Neural progenitor cell (in vitro differentiated cells): ENCODE results near the gene ODAPH.

ENCODE experiments used
- CTCF ChIP-seq: fragments of 200-600 bp; sonication (generic); IDR thresholded peaks from 2 replicates; pipeline ENCODE4 v1.5.1; 2017; ENCODE audit warnings: antibody characterized with exemption, mild to moderate bottlenecking
- EZH2 ChIP-seq: fragments of 200-600 bp; sonication (generic); IDR thresholded peaks from 2 replicates; pipeline ENCODE4 v1.6.1; 2017; ENCODE audit warnings: antibody characterized with exemption, mild to moderate bottlenecking, moderate library complexity

- TF ChIP-seq EZH2: no peak
- no peak for TF ChIP-seq CTCF
Observed at GRCh38 chr4:75561789-75562188, 5.9 kb downstream of the ODAPH start.
